Activated CD4-positive, alpha-beta T cell treated with anti-CD3 and anti-CD28 coated beads, Interleukin-2, amount 10 ng/mL, durations not matched to agents 24 days and 14 days (primary cell): ENCODE results near the gene KRT6C. TPM values are rescaled to one million over a fixed set of nuclear protein-coding genes. Genes with fewer than 3 reads are reported as not detected.
"Not testable (repeated sequence)": the region's sequence is repeated elsewhere in the genome, so short reads cannot be mapped to it uniquely, and the experiment has no call there.

Source experiments
- DNase-seq: peaks from one replicate; pipeline ENCODE4 v3.0.0; 2022
- H3K27ac Mint-ChIP-seq: one replicate; pipeline ENCODE4 v1.8.0; 2022; ENCODE audit warnings: mild to moderate bottlenecking, mixed read lengths
- H3K27me3 Mint-ChIP-seq: one replicate; pipeline ENCODE4 v1.8.0; 2022; ENCODE audit warnings: mixed read lengths
- H3K36me3 Mint-ChIP-seq: one replicate; pipeline ENCODE4 v1.8.0; 2022; ENCODE audit warnings: low read depth, mild to moderate bottlenecking, mixed read lengths
- H3K4me1 Mint-ChIP-seq: one replicate; pipeline ENCODE4 v1.8.0; 2021; ENCODE audit warnings: mixed read lengths
- H3K4me3 Mint-ChIP-seq: one replicate; pipeline ENCODE4 v1.8.0; 2022; ENCODE audit warnings: mild to moderate bottlenecking, moderate library complexity, mixed read lengths
- H3K9me3 Mint-ChIP-seq: one replicate; pipeline ENCODE4 v1.8.0; 2021; ENCODE audit warnings: mixed read lengths
- intact Hi-C: fragments of 100-400 bp; cut with micrococcal nuclease; formaldehyde crosslinking; loops from one replicate; pipeline ENCODE4 v1.15.1; 2023
- total RNA-seq: library from RNA; stranded (reverse); gene quantifications from 2 replicates; pipeline ENCODE4 v1.2.3, GENCODE V29; 2022

Gene KRT6C
- total RNA-seq, 1 donor from 2014 or later = not detected

DNA sequence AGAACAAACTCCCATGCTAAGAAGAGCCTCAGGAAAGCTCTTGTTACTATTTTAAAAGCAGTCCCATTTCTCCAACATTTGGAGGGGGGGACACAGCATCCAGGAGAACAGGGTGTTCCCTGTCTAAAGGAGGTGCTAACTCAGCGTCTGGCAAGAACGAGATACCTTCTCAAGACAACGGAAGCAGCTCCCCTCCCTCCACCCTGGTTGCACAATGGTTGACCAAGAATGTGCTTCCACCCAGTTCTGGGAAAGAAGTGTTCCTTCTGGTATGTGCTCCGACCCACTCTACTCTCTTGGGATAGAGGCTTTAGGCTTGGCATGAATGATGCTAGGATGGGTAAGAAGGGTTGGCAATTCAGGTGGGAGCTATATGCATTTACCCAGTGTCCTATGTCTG is 20.9 kb upstream of the KRT6C start:
- Mint-ChIP-seq H3K4me3 (no peak overlapping the region), H3K27me3 (peaks cover 17% of the 10 kb centered on the region), H3K36me3 (no peaks in the 10 kb centered on the region), H3K4me1 (no peaks in the 10 kb centered on the region), H3K27ac (no peak overlapping the region), H3K9me3 (no peaks in the 10 kb centered on the region)
- intact Hi-C loops = no loop called here
- DNase-seq = no peak

DNA sequence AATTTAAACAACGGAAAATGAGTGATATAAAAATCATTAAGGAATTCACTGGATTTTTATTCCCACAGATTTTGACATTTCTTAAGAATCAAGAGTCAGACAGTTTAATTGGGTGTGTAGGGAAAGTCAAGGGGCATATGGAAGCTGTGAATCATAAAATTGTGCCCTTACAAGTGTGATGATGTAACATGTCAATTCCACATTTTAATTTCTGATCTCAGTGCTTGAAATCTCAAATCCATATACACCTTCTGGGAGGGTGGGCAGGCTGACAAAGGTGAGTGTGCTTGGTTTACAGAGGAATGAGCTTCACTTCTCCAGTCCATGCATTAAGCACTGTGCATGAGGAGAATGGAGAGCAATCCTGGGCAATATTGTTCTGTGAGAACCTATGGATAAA is 20.5 kb upstream of the KRT6C start:
- Mint-ChIP-seq H3K9me3 (no peaks in the 10 kb centered on the region), H3K27ac (no peak overlapping the region), H3K4me3 (no peak overlapping the region), H3K4me1 (no peaks in the 10 kb centered on the region), H3K27me3 (peaks cover 17% of the 10 kb centered on the region), H3K36me3 (no peaks in the 10 kb centered on the region)
- DNase-seq = no peak
- intact Hi-C loops = no loop called here

DNA sequence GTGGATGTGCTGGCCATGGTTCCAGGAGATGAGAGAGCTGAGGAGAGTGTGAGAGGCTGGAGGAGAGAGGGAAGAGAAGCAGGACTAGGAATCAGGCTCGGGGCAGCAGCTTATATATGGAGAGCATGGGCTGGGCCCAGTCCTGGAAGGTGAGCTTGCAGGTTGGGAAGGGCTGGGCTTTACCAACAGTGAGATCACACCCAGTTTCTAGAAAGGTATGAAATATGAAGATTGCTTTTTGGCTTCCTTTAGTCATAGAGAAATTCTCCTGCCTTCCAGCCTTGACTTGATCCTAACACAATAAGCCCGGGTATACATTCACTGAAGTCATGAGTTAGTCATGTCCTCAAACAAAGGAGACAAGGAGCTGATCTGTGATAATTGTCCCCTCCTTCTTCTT is 19.6 kb upstream of the KRT6C start, which contains the start of gene KRT6A:
KRT6A (minus strand) TSS at position 86 of the 400 bp plus-strand sequence; CDS start at position 17, 69 bp downstream.
- Mint-ChIP-seq H3K36me3 (no peaks in the 10 kb centered on the region), H3K9me3 (no peaks in the 10 kb centered on the region), H3K27me3 (peaks cover 21% of the 10 kb centered on the region)

DNA sequence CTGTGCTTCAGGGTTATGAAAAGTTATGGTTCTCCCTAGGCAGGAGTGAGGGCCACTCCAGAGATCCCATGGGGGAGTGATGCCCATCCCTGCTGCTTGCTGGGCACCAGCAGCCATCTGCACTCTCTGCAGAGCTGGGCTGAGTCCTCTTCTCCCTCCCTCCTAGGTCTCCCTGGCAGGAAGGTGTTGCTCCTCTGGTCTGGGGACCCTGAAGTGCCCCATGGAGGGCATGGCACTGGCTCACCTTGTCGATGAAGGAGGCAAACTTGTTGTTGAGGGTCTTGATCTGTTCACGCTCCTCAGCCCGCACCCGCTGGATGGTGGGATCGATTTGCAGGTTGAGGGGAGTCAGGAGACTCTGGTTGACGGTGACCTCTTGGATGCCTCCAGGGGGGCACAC is 18.8 kb upstream of the KRT6C start:
- H3K36me3 Mint-ChIP-seq, H3K4me3 Mint-ChIP-seq, H3K27ac Mint-ChIP-seq, intact Hi-C loops, H3K9me3 Mint-ChIP-seq, H3K4me1 Mint-ChIP-seq, DNase-seq: not testable (repeated sequence)
- peaks cover 18% of the 10 kb centered on the region for H3K27me3 Mint-ChIP-seq

More for the DNA sequence above, 19.6 kb upstream of the KRT6C start, which contains the start of gene KRT6A:
- H3K4me3 Mint-ChIP-seq = no peak within 1 kb of the TSS
- no peak for DNase-seq
- intact Hi-C loops = no loop called here
- no peaks in the 10 kb centered on the region for H3K4me1 Mint-ChIP-seq
- no peak within 1 kb of the TSS for H3K27ac Mint-ChIP-seq

DNA sequence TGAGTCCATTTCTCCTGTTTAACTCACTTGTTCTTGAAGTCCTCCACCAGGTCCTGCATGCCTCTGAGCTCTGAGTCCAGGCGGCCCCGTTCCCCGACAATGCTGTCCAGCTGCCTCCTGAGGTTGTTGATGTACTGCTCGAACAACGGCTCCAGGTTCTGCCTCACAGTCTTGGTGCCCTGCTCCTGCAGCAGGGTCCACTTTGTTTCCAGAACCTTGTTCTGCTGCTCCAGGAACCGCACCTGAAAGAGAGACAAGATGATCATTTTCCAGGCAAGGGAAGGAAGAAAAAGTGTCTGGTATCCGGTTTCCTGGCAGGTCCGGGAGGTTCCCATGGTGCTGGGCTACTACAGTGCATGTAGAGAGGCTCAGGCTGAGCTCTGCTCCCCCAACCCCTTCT is 17.9 kb upstream of the KRT6C start:
- peaks cover 20% of the 10 kb centered on the region for H3K27me3 Mint-ChIP-seq
- not testable (repeated sequence) for H3K4me3 Mint-ChIP-seq, H3K36me3 Mint-ChIP-seq

DNA sequence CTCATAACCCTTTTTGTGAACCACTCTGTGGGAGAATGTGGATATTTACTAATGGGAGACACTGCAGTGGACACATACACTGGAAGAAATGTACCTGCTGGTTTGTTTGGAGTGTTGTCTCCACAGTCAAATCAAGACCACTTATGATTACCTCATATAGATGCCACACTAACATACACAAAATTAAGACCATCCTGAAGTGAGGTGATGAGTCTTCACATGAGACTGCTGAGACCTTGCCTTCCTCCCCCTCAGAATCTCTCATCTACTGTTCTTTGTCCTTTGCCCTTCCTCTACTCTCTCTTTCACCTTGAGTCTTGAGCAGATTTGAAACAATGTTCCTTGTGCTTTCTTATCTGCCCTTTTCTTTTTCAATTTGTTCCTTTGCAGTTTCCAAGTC is 15.1 kb upstream of the KRT6C start:
- no peak overlapping the region for H3K27ac Mint-ChIP-seq
- no peaks in the 10 kb centered on the region for H3K9me3 Mint-ChIP-seq
- no peaks in the 10 kb centered on the region for H3K4me1 Mint-ChIP-seq
- no peak overlapping the region for H3K4me3 Mint-ChIP-seq
- peaks cover 26% of the 10 kb centered on the region for H3K27me3 Mint-ChIP-seq
- intact Hi-C loops = no loop called here
- DNase-seq = no peak
- no peaks in the 10 kb centered on the region for H3K36me3 Mint-ChIP-seq

More for the DNA sequence above, 17.9 kb upstream of the KRT6C start:
- H3K9me3 Mint-ChIP-seq, H3K4me1 Mint-ChIP-seq, DNase-seq, H3K27ac Mint-ChIP-seq, intact Hi-C loops: not testable (repeated sequence)

DNA sequence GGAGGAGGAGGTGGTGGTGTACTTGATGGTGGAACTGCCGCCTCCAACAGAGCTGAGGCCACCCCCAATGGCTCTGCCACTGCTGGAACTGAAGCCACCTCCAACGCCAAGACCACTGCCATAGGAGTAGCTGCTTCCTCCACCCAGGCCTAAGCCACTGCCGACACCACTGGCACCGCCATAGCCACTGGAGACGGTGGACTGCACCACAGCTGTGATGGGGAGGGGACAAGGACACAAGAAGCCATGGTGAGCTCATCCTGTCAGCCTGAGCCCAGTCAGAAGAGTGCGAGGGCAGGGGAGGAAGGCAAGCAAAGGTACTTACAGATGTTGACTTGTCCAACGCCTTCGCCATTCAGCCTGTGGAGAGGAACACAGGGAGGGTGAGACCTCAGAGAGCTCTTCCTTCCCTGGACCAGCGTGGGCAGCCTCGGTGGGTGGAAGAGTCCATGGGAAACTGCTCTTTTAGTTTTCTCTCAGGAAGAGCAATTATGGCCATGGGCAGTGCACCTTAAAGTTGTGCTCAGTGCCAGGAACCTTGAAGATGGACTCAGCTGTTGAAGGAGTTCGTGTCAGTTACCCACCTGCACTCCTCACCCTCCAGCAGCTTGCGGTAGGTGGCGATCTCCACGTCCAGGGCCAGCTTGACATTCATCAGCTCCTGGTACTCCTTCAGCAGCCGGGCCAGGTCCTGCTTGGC is 14.3 kb upstream of the KRT6C start:
- DNase-seq, H3K9me3 Mint-ChIP-seq, H3K27ac Mint-ChIP-seq, intact Hi-C loops, H3K36me3 Mint-ChIP-seq, H3K4me3 Mint-ChIP-seq, H3K4me1 Mint-ChIP-seq: not testable (repeated sequence)
- peaks cover 32% of the 10 kb centered on the region for H3K27me3 Mint-ChIP-seq

DNA sequence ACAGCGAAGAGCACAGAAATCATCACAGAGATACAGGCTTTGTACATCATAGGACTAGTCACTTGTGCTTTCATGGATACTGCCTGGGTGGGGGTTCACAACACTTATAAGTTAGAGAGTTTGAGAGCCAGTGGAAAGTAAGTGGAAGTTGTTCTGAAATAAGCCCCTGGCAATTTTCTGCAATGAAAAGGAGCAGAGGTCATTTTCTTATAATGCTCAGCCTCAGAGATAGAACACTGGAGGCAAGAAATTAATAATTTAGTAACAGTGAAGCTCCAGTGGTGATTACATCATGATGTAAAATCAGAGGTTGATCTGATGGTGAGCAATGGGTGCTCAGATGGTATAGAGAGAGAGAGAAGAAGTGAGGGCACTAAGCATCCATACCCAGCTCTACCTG is 13.6 kb upstream of the KRT6C start:
- peaks cover 36% of the 10 kb centered on the region for H3K27me3 Mint-ChIP-seq

DNA sequence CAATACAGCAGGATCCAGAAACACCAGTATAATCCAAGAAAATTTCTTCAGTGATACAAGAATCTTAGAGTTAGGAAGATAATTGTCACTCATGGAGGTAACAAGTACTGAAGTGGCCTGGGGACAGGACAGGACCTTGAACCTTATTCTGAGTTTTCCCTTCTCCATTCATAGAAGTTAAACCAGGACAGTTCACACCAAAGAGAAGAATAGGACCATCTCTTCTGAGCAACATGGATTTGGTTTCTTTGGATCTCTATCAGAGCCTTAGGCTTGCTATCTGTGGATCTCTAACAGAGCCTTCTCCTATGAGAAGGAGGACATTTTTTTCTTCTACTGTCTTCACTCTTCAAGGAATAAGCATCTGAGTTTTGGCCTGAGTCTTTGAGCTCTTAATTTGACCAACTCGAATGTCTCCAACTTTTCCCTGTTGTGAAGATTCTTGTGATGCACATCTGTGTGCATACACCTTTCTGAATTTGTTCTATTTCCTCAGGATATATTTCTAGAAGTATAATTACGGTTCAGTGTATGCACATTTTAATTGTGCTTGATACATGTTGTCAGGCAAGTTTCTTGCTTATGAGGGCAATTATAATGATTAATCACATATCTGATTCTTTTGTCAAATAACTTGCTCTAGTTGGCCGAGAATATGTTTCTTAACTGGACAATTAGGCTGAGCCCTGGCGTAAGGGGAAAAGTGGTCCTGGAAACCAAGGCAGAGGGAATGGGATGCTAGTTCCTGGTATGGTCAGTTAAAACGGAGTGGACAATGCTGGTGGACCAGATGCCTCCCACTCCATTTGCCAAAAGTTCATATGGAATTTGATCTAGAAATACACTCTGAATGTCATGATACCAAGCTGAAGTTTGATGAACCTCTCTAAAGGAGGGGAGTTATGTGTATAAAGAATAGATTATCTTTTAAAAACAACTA is 12.8 kb upstream of the KRT6C start:
- no peak for DNase-seq
- Mint-ChIP-seq H3K27ac (no peak overlapping the region), H3K4me3 (no peak overlapping the region), H3K9me3 (no peaks in the 10 kb centered on the region), H3K36me3 (no peaks in the 10 kb centered on the region), H3K27me3 (peaks cover 34% of the 10 kb centered on the region), H3K4me1 (no peaks in the 10 kb centered on the region)
- intact Hi-C loops = no loop called here

More for the DNA sequence above, 13.6 kb upstream of the KRT6C start:
- H3K9me3 Mint-ChIP-seq = no peaks in the 10 kb centered on the region
- H3K27ac Mint-ChIP-seq = no peak overlapping the region
- H3K36me3 Mint-ChIP-seq = no peaks in the 10 kb centered on the region
- no peak overlapping the region for H3K4me3 Mint-ChIP-seq
- no peak for DNase-seq
- intact Hi-C loops = no loop called here
- H3K4me1 Mint-ChIP-seq = no peaks in the 10 kb centered on the region

DNA sequence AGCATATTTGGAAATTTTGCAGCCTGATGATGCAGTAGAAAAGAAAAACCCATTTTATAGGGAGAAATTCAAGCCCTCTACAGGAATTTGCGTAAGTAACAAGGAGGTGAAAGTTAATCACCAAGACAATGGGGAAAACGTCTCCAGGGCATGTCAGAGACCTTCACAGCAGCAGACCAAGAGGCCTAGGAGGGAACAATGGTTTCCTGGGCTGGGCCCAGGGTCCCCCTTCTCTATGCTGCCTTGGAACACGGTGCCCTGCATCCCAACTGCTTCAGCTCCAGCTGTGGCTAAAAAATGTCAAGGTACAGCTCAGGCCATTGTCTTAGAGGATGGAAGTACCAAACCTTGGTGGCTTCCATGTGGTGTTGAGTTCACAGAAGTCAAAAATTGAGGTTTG is 6.5 kb upstream of the KRT6C start:
- intact Hi-C loops = no loop called here
- Mint-ChIP-seq H3K4me3 (no peak overlapping the region), H3K36me3 (no peaks in the 10 kb centered on the region), H3K27ac (no peak overlapping the region), H3K4me1 (no peaks in the 10 kb centered on the region), H3K9me3 (peaks cover 9% of the 10 kb centered on the region), H3K27me3 (peaks cover 28% of the 10 kb centered on the region)
- DNase-seq = peak; percentile 6

DNA sequence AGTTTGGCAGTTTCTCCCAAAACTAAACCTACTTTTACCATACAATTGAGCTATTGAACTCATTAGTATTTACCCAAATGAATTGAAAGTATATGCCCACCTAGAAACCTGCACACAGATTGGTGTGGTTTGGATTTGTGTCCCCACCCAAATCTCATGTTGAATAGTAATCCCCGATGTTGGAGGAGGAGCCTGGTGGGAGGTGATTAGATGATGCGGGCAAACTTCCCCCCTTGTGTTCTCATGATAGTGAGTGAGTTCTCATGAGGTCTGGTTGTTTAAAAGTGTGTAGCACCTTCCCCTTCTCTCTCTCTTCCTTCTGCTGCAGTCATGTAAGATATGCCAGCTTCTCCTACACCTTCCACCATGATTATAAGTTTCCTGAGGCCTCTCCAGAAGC is 4.0 kb upstream of the KRT6C start:
- peak; percentile 35 for DNase-seq
- H3K4me3 Mint-ChIP-seq = no peak overlapping the region
- H3K27me3 Mint-ChIP-seq = peaks cover 11% of the 10 kb centered on the region
- no peaks in the 10 kb centered on the region for H3K36me3 Mint-ChIP-seq
- H3K27ac Mint-ChIP-seq = no peak overlapping the region
- intact Hi-C loops = no loop called here
- peaks cover 9% of the 10 kb centered on the region for H3K9me3 Mint-ChIP-seq
- no peaks in the 10 kb centered on the region for H3K4me1 Mint-ChIP-seq

DNA sequence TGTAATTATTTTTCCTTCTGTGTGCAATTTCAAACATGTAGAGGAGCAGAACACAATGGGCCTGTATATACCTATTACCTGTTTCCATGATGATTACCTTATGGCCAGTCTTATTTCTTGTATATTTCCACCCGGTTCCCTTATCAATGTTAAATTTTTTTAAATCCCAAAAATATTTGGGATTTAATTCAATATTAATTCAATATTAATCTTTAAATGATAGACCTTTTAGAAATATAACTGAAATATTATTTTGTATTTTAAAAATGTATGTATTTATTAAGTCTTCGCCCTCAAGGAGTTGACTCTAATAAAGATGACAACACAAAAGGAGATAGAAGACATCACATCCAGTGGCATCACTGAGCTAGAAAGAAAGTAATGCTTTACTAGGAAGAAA is 607 bp upstream of the KRT6C start:
- H3K36me3 Mint-ChIP-seq = no peaks in the 10 kb centered on the region
- peaks cover under 1% of the 10 kb centered on the region for H3K9me3 Mint-ChIP-seq
- H3K4me1 Mint-ChIP-seq = no peaks in the 10 kb centered on the region
- intact Hi-C loops = no loop called here
- DNase-seq = no peak
- peaks cover 8% of the 10 kb centered on the region for H3K27me3 Mint-ChIP-seq
- H3K4me3 Mint-ChIP-seq = no peak overlapping the region
- no peak overlapping the region for H3K27ac Mint-ChIP-seq

DNA sequence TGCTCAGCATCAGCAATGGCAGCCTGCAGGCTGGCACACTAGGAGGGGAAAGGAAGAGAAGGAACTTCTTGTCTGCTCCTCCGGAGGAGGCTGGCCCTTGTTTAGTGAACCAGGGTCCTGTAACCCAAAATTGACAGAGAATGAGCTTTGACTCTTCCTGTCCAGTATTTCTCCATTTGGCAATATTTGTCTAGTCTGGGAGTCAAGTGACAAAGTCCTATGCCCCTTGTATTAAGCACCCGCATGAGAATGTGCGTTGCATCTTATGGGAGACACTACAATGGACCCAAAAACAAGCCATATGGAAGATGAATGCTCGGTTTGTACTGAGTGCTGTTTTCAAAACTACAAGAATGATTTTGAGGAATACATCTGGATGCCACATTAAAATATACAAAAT is 3.8 kb downstream of the KRT6C start:
- intact Hi-C loops = no loop called here
- H3K36me3 Mint-ChIP-seq = no peaks in the 10 kb centered on the region
- no peaks in the 10 kb centered on the region for H3K9me3 Mint-ChIP-seq
- no peak overlapping the region for H3K4me3 Mint-ChIP-seq
- peaks cover 6% of the 10 kb centered on the region for H3K27me3 Mint-ChIP-seq
- no peaks in the 10 kb centered on the region for H3K4me1 Mint-ChIP-seq
- peak; percentile 34 for DNase-seq
- no peak overlapping the region for H3K27ac Mint-ChIP-seq

DNA sequence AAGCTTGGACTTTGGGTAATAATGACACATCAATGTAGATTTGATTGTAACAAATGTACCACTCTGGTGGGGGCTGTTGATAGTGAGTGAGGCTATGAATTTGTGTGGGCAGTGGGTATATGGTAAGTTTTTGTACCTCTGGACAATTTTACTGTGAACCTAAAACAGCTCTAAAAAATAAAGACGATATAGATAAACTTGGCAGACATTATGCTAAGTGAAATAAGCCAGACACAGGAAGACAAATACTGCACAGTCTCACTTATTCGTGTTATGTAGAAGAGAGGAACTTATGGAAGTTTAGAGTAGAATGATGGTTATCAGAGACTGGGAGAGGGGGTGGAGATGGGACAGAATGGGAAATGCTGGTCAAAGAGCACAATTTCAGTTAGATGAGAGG is 8.7 kb downstream of the KRT6C start:
- no peaks in the 10 kb centered on the region for H3K4me1 Mint-ChIP-seq
- intact Hi-C loops = no loop called here
- no peak overlapping the region for H3K27ac Mint-ChIP-seq
- no peaks in the 10 kb centered on the region for H3K9me3 Mint-ChIP-seq
- H3K4me3 Mint-ChIP-seq = no peak overlapping the region
- no peaks in the 10 kb centered on the region for H3K36me3 Mint-ChIP-seq
- peak; percentile 30 for DNase-seq
- H3K27me3 Mint-ChIP-seq = peaks cover 22% of the 10 kb centered on the region
